A549 (cell line): Measurements from ENCODE around the gene SLC9C1.

ENCODE experiments used
- ATOH8 ChIP-seq: fragments of 250-450 bp; sonication (Bioruptor Pico); IDR thresholded peaks from 2 replicates; pipeline ENCODE4 v1.5.0; 2020; ENCODE audit warnings: low read depth, mild to moderate bottlenecking, moderate library complexity
- EP300 ChIP-seq, 2 experiments: fragments of >200 bp; sonication (Bioruptor Twin); formaldehyde crosslinking; IDR thresholded peaks; 2 replicates in 1 of 2; 3 replicates in 1 of 2; pipeline ENCODE4 v1.6.1; 2016 to 2017
- HMGXB4 ChIP-seq: fragments of 250-450 bp; sonication (Bioruptor Pico); IDR thresholded peaks from 2 replicates; pipeline ENCODE4 v1.5.0; 2021; ENCODE audit warnings: mild to moderate bottlenecking, moderate library complexity, borderline replicate concordance
- NFE2L2 ChIP-seq: fragments of 150-350 bp; conservative IDR thresholded peaks from 2 replicates; pipeline ENCODE4 v1.6.1; 2014; ENCODE audit warnings: low read length
- PBX3 ChIP-seq: IDR thresholded peaks from 2 replicates; pipeline ENCODE4 v1.6.1; 2012
- POLR2A ChIP-seq: IDR thresholded peaks from 2 replicates; pipeline ENCODE4 v1.6.1; 2012; ENCODE audit warnings: mild to moderate bottlenecking, low read length
- RCOR1 ChIP-seq: fragments of 150-350 bp; IDR thresholded peaks from 2 replicates; pipeline ENCODE4 v1.6.1; 2014; ENCODE audit warnings: antibody characterized with exemption, low read length, low read depth
- RFX5 ChIP-seq: fragments of 450-650 bp; IDR thresholded peaks from 2 replicates; pipeline ENCODE4 v1.7.1; 2014; ENCODE audit warnings: antibody characterized with exemption, mild to moderate bottlenecking, moderate library complexity
- ZC3H11A ChIP-seq: fragments of 450-650 bp; IDR thresholded peaks from 2 replicates; pipeline ENCODE4 v1.6.1; 2014; ENCODE audit warnings: antibody characterized with exemption, mild to moderate bottlenecking
- TF ChIP-seq, protein P1 (sequence below): fragments of >200 bp; sonication (Bioruptor Twin); formaldehyde crosslinking; IDR thresholded peaks from 3 replicates; pipeline ENCODE4 v1.5.1; 2016
- TF ChIP-seq, protein P2 (sequence below): fragments of 200-600 bp; sonication (generic); IDR thresholded peaks from 2 replicates; pipeline ENCODE4 v1.6.1; 2016; ENCODE audit warnings: antibody characterized with exemption, mild to moderate bottlenecking, moderate library complexity

DNA sequence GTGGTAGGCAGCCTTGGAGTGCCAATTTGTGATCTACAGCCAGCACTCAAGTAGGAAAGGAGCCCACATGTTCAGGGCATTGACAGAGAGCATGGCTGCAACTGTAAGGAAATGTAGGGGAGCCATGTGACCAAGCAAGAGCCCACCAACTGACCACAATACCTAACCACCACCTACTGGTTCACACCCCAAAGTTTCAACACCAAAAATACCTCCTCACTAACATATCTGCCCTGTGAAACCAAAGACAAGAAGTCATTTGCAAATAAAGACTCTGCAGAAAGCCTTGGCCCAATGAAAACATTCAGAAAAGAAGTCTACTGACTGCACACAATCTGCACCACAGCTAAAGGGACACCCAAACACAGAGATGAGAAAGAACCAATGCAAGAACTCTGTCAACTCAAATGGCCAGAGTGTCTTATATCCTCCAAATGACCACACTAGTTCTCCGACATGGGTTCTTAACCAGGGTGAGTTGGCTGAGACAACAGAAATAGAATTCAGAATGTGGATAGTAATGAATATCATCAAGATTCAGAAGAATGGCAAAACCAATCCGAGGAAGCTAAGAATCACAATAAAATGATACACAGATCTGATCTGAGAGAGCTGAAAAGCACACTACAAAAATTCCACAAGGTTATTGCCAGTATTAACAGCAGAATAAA is 40.6 kb downstream of the SLC9C1 start:
- TF ChIP-seq, protein P1, sequence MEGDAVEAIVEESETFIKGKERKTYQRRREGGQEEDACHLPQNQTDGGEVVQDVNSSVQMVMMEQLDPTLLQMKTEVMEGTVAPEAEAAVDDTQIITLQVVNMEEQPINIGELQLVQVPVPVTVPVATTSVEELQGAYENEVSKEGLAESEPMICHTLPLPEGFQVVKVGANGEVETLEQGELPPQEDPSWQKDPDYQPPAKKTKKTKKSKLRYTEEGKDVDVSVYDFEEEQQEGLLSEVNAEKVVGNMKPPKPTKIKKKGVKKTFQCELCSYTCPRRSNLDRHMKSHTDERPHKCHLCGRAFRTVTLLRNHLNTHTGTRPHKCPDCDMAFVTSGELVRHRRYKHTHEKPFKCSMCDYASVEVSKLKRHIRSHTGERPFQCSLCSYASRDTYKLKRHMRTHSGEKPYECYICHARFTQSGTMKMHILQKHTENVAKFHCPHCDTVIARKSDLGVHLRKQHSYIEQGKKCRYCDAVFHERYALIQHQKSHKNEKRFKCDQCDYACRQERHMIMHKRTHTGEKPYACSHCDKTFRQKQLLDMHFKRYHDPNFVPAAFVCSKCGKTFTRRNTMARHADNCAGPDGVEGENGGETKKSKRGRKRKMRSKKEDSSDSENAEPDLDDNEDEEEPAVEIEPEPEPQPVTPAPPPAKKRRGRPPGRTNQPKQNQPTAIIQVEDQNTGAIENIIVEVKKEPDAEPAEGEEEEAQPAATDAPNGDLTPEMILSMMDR: no peak
- TF ChIP-seq POLR2A: no peak
- TF ChIP-seq RFX5: no peak
- TF ChIP-seq NFE2L2: no peak
- TF ChIP-seq PBX3: no peak
- no peak for TF ChIP-seq HMGXB4
- TF ChIP-seq, protein P2, sequence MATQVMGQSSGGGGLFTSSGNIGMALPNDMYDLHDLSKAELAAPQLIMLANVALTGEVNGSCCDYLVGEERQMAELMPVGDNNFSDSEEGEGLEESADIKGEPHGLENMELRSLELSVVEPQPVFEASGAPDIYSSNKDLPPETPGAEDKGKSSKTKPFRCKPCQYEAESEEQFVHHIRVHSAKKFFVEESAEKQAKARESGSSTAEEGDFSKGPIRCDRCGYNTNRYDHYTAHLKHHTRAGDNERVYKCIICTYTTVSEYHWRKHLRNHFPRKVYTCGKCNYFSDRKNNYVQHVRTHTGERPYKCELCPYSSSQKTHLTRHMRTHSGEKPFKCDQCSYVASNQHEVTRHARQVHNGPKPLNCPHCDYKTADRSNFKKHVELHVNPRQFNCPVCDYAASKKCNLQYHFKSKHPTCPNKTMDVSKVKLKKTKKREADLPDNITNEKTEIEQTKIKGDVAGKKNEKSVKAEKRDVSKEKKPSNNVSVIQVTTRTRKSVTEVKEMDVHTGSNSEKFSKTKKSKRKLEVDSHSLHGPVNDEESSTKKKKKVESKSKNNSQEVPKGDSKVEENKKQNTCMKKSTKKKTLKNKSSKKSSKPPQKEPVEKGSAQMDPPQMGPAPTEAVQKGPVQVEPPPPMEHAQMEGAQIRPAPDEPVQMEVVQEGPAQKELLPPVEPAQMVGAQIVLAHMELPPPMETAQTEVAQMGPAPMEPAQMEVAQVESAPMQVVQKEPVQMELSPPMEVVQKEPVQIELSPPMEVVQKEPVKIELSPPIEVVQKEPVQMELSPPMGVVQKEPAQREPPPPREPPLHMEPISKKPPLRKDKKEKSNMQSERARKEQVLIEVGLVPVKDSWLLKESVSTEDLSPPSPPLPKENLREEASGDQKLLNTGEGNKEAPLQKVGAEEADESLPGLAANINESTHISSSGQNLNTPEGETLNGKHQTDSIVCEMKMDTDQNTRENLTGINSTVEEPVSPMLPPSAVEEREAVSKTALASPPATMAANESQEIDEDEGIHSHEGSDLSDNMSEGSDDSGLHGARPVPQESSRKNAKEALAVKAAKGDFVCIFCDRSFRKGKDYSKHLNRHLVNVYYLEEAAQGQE: no peak
- TF ChIP-seq ATOH8 (CRISPR knock-in tag): no peak
- TF ChIP-seq RCOR1: no peak
- TF ChIP-seq ZC3H11A: no peak
- no peak for TF ChIP-seq EP300 (IDR thresholded peaks at IDR 0.05)
